Renal cortical epithelial cell (primary cell): ENCODE results near the gene UNC5C. TPM values are rescaled to one million over a fixed set of nuclear protein-coding genes. Genes with fewer than 3 reads are reported as not detected.

Experiments
- DNase-seq: peaks from one replicate; pipeline ENCODE4 v3.0.0-alpha.2; 2011; ENCODE audit warnings: low read depth
- total RNA-seq: library from RNA; depleted of rRNA; stranded (reverse); fragments of >200 nt; gene quantifications from 2 replicates; pipeline ENCODE4 v1.2.3, GENCODE V29; 2014

Gene UNC5C
- total RNA-seq, 1 donor from 2014 or later: 0.05 TPM

DNA sequence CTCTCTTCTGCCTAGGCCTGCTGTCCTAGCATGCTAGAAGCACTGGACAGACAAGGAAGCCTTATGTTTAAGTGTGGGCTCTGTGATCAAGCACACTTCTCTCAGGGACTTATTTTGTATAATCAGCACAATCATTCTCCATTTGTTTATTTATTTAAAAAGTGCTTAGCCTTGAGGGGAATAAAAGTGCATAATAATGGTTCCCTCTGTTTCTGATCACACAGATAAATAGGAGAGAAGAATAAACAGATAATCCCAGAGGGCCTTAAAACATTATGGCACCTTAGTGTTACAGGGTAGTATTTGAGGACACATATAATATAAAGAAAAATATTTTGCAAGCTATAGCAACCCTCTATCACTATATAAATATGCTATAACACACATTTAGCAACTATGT, 146.5 kb downstream of the UNC5C start:
- DNase-seq: no peak

DNA sequence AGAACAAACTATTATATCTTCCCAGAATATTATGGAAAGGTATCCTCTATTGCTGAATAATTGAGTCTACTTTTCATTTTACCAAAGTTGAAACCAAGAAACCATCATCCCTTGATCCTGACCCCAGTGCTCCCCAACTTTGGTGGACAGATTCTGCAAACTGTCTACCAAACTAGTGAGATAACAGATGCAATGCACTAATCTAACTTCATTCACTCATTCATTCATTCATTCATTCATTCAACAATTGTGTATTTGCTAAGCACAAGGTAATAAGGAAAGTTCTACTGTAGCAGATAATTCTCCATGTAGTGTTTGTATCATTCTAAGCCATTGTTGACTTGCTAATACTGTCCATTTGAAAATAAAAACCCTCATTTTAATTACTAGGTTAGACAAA, 150.6 kb downstream of the UNC5C start:
- DNase-seq: no peak

DNA sequence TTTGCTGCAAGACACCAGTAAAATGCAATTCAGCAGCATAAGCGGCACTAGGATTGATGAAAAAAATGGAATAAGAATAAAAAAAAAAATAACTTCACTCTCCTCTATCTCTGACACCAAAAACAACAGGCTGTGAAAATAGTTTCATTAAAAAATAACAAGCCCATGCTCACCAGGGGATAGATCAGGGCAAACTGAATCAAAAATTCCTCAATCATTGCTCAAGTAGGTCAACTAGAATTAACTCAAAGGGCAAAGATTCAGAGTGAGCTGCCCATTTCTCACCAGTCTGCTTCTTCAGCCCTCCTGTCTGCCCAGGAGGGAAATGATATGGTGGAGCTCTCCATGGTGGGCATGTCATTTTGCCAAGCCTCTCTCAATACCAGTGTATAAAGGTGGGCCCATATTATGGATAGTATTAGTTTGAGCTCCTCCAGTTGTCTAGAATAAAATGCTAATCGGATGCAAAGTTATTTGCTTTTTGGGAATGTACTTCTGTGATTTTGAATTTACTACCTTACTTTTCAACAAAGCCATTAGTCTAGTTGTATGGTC, 153.9 kb downstream of the UNC5C start:
- DNase-seq: peak; percentile 34

DNA sequence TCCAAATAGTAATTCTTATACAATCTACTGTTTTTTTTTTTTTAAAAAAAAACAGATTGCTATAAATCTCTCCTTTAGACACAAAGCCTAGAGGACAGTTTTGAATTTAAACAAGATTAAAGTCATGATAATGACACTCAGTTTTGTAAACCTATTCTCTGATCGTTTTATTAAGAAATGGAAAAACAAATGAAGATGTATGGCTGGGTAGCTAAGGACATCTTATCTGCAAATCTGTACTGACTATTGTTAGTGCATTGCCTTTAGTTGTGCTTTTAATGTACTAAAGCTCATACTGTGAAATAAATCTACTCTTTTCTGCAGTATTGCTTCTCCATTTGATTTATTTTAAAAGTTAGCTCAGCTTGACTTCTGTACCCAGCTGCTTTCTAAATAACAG, 155.0 kb downstream of the UNC5C start:
- no peak for DNase-seq

DNA sequence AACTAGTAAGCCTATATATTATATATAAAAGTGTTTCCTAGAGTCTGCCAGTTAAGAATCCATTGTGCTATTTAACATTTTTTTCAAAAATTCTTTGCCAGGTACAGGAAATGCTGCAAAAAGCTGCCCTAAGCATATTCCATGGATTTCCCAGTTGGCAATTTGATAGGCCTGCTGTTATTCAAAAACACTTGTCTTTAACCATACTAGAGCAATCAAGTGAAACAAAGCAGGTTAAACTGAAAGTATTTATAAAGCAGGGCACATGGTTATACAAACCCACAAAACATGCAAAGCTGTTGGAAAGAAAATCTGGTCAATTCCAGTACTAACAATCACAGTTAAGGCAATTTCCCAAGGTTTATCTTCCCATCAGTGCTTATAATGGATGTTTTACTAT, 159.9 kb downstream of the UNC5C start:
- peak; percentile 92 for DNase-seq

DNA sequence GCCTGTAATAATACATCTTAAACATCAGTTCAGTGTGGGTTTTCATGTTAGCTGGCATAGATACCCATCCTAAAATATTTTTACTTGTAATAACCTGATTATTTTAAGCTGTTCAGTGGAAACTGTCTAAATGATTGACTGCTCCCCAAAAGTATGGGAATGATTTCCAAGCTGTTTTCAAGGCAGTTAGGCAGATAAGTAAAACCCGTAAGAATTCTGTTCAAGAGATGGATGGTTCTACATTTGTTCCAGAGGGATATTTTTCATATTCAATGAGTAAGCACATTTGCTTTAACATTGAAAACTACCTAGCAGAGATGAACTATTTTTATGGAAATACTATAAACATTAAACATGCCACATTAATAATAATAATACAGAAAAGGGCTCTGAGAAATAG, 161.1 kb downstream of the UNC5C start:
- no peak for DNase-seq

DNA sequence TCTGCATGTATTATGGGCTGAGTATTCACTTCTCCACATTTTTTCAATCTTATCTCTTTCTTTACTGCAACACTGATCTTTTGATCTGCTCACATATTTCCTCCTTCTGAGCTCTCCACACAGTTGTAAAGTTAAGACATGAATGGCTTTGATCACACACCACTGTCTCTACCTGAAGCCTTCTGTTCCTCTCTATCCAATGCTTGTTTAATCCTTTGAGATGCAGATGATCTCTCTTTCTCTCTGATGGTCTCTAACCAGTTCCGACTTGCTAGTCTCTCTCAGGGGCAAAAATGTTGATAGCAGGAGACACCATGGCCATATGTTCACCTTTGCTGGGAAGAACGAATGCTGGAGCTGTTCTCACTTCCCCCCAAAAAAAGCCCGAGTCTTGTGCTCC, 162.4 kb downstream of the UNC5C start:
- no peak for DNase-seq

DNA sequence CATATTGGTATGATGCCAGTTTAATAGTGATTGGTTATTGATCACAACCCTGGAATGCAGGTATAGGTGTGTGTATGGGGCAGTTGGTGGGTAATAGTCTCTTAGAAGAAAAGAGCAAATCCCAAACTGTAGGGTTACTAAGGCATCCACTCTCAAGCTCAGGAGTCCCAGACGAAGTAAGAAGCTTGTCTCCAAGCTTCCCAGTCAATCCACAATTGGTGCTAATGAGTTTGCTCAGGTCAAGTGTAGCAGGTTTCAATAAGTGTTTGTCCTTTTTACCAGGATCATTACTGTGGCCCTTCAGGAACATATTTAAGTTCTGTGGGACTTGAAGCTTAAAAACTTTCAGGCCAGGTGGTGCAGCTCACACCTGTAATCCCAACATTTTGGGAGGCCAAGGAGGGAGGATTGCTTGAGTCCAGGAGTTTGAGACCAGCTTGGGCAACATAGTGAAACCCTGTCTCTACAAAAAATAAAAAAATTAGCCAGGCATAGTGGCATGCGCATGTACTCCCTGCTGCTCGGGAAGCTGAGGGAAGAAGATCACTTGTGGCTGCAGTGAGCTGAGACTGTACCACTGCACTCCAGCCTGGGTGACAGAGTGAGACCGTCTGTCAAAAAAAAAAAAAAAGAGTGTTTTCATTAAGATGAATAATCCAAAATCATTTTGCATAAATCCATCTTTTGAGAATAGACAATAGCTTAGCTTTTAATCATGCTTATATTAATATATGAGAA, 166.8 kb downstream of the UNC5C start:
- no peak for DNase-seq

DNA sequence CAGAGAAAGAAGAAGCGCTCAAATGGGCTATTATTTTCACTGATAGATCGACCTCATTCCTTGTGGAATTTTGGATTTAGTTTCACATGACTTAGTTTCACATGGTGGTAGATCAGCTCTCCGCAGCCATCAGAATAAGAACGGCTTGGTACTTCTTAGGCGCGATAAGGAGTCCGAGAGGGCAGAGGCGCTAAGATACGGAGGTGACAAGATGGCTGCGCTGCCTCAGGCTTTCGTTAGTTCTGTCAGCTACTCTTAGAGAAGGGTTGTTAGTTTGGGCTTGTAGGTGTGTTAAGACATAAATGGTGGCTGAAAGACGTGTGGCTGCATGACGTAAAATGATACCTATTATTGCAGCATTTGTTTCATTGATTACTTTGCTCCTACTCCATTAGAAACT, 169.1 kb downstream of the UNC5C start:
- no peak for DNase-seq

DNA sequence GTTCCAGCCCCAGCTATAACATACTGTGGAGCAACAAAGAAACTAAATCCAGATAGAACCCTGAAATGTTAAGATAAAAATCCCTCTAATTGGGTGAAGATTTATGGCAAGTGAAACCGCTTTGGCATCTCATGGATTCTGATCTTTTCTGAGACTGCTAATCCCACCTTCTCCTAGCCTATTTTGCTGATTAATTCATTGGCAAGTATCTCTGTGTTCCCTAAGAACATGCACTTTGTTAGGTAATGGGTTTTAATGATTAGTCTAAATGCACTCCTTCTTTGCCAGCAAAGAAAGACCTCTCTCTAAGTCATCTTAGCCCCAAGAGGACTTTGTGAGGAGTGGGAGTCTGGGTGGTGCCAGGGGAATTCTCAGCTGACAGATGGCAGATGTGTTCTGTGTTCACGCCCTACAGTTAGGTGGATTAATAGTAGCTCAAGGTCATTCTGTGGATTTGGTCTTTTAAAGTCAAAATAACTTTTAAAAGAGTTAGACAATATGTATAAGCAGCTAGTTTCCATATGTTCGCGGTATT, 171.3 kb downstream of the UNC5C start:
- no peak for DNase-seq

DNA sequence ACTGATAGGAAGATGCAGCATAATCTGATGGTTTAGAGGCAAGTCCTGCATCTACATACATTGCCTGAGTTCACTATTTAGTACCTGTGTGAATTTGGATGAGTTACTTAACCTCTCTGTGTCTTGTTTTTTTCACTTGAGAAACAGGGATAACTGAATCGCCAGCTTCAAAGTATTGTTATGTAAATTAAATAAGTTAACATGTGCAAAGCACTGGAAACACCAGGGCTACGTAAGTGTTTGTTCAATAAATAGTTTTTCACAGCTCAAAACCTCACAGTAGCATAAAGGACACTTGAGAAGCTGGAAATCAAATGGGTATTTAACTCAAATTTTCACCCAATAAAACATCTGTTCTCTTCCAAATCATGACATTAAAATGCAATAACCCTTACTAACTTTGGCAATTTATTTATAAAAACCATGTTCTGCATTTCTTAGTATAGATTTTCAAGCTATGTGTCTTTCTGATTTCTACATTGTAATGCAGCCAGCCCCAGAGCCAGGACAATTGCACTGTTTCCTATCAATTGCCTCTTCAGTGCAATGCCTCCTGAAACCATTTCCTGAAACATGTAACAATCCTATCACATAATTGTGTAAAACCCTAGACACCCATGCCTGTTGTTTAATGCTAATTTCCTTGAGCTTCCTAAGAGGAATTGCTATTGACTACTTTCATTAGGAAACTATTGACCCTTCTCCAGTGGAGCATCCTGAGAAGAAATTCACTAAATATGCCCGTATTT, 177.1 kb downstream of the UNC5C start:
- no peak for DNase-seq

DNA sequence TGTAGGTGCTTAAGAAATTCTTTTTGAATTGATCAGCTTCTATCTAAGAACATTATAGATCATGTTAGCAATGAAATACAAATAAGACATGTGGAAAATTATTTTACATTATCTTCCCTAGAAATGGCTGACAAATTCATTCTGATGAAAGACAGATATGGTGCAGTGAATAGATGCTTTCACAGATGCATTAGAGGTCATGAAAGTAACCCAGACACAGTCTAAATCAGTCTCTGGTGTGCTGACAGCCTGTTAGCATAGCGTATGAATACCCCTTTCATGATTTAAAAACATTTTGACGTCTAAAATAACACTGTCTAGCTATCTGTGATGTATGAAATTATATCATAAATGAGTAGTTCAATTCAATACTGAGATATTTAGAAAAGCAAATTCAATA, 180.9 kb downstream of the UNC5C start:
- DNase-seq: no peak

DNA sequence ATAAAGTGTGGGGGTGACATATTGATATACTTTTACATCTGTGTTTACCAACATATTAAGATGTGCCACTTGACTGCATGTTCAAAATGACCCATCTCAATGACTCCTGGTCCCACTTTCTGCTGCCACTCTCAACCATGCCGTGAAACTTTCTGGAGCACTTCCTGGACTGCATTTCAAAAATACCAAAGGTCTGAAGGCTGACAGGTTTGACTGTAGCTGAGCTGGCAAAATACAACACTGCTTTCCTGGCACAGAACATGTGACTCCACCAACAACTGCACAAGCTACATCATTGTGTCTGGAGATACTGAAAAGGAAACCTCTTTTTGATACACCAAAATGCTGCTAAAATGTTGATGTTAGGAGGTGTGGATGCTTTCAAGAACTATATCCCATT, 184.8 kb downstream of the UNC5C start:
- peak; percentile 63 for DNase-seq

DNA sequence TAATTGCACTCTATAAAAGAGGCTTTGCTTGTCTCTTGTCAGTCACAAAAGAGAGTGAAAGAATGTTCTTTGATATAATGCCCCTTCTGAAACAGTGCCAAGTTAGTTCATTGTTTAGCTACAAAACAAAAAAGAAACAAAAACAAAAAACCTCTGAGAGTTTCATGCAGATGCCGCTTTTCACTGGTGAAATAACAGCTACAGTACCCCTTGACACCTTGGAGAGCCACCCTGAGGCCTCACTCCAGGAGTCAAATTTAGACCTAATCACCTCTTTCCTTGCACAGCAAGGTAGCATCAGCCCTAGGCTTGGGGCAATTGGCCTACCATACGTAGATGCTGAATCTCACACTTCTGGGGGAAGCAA, 185.2 kb downstream of the UNC5C start:
- no peak for DNase-seq

DNA sequence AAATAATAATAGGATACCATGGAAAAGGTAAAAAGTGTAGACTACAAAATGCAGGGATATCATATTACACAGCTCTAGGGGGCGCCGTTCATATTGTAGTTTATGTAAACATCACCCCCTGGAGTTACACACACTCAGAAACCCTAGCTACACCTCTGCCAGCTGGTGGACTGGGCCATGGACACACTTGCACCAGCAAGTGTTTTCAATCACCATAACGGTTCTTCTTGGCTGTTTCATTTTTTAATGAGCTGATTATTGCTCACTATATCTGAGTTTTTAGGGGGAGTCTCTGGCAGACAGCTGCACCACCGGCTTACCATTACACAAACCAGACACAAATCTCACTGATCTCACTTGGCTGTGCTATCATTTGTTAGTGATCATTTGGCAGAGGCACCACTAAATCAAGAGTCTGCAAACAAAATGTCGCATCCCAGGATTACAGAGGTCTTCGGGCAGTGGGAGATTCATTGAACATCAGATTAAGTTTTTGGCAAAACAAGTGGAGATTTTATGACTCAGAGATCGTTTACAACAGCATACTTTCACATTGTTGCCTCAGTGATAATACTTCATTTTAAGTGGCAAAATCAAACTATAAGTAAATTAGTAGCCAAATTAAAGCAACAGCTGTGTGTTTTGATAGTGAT, 185.7 kb downstream of the UNC5C start:
- DNase-seq: peak; percentile 30

DNA sequence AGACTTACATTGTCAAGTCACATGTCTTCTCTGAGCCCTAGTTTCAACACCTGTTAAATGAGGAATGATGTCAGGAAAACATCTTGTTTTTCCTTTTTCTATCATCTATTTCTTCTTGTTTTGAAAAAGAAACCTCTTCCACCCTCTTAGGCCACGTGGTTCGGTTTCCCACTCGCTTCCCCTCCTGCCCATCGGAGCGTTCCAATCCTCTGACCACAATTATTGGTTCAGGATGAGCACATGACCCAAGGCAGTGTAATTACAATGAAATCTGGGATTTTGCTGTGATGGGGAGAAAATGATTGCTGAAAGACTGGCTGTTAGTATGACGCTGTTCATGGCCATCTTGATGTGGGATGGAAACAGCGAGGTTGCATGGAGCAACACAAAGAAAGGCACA, 186.7 kb downstream of the UNC5C start:
- no peak for DNase-seq

DNA sequence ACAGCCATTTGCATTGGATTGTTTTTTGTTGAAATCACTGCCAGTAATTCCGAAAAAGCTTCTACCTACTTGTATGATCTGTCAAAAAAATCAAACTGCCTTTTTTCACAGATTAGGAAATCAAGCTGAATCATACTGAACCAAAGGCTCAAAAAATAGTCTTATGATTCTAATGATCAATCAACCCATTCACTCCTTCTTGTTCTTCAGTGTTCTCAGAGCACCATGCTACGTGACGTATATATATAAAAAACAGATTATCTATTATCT, 187.1 kb downstream of the UNC5C start:
- no peak for DNase-seq

DNA sequence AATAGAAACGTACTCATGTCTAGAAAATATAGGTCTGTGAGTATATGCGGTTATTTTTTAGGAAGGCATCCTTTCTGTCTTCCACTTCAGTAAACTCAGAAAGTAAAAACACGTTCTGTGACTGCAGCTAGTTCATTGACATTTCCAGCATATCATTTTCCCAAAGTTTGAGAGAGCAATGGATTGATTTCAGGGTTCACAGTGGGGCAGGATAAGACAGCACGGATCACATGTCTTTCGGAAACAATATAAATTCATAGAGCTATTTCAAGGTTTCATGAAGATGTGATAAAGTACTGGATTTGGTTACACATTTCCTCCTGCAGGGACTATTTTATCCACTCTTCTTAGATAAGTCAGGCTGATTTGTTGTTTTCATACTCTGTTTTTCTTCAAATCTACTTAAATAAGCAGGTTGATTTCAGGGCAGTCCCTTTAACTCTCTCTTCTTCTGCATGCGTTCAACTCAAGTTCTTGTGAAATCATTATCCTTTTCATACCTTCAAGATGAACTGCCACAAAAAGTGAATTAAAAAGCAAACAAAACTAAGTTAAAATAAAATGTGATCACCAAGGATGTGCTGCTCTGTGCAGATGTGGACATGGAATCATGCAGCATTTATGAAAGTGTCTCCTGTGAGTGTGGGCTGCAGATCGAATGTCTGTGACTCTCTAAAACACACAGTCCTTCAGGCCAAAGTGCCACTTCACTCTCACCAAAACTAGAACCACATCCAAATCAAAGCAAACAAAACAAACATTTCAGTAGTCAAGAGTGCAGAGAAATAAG, 187.7 kb downstream of the UNC5C start:
- DNase-seq: no peak

DNA sequence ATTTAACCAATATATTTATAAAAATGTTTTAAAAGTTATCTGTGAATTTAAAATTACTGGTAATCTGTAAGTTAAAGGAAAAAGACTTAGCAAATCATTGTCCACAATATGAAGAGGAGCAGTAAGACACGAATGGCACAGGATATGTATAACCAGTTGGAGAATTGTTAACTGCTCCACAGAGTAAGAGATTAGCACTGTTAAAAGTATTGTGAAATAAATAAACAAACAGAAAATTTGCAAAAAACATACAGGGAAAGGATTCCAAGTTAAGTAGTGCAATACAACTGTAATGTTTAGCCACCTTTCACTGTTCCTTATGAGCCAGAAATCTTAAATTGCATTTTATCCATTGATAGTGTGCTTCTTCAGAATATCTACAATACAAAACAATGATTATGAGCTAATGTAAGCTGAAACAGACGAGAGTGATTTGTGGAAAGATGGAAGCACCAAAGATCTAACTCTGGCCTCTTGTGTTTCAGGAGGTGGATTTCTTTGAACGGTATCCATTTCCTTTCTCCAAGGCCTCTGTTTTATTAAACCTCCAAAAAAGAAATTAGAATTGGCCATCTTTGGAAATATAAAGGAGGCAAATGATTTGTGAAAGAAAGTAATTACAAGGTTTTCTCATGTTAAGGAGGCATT, 188.4 kb downstream of the UNC5C start:
- peak; percentile 40 for DNase-seq

DNA sequence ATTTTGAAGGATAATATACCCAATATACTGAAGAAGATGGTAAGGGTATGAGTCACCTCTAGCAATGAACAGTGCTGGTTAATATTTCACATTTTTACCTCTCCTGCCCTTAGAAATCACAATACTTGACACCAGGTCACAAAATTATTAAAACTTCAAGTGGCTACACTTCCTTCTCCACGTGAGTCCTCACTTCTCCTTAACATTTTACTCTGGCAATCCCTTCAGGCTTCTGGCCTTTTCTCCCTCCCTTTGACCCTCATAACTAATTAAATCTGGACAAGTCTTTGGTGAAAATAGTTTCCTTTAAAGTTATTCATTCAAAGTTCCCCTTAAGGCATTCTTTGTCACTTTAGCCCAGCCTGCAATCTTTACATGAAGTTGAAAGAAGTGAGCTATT, 190.4 kb downstream of the UNC5C start:
- peak; percentile 80 for DNase-seq

DNA sequence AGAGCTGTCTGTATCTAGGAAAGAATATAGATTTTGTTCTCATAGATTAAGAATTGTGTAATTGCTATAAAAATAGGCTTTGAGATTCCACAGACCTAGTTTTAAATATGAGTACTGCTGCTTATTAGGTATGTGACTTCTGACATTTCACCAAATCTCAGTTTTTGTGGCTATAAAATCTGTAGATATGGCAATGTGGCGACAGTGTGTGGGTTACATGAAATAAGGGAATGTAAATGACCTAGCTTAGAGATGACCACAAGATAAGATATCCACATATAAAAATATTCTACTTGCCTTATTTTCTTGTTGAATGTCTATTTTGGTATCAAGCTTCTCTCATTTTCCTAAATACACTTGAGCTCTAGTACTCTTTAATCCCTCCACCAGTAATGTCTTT, 193.8 kb downstream of the UNC5C start:
- DNase-seq: no peak

DNA sequence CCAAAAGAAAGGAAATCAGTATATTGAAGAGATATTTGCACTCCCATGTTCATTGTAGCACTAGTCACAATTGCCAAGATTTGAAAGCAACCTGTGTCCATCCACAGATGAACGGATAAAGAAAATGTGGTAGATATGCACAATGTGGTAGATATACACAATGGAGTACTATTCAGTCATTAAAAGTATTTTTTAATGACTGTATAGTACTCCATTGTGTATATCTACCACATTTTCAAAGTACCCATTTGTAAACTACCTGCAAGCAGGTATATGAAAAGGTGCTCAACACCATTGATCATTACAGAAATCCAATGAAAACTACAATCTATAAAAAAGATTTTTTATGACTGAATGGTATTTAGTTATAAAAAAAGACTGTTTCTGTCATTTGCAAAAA, 200.4 kb downstream of the UNC5C start:
- no peak for DNase-seq
